Activated T-helper 9 cell treated with anti-CD3 and anti-CD28 coated beads, Interleukin-2, amount 50 U/mL, for 16 hours (primary cell): Measurements from ENCODE around the gene ZMYND11.

Source experiments
- DNase-seq: peaks from one replicate; pipeline ENCODE4 v3.0.0-alpha.2; 2020; ENCODE audit warnings: low read depth

ZMYND11 gene

GRCh38 chr10:200405-200804 lies 65.2 kb downstream of the ZMYND11 start:
- no peak for DNase-seq

GRCh38 chr10:201328-201771 lies 66.1 kb downstream of the ZMYND11 start:
- no peak for DNase-seq

GRCh38 chr10:208616-209015 lies 73.4 kb downstream of the ZMYND11 start:
- DNase-seq = no peak

GRCh38 chr10:209357-209756 lies 74.1 kb downstream of the ZMYND11 start:
- no peak for DNase-seq

- no peak for DNase-seq
These were observed 75.0 kb downstream of the ZMYND11 start for GRCh38 chr10:210297-210696.

- DNase-seq = no peak
These were observed 80.2 kb downstream of the ZMYND11 start for GRCh38 chr10:215444-215843.

GRCh38 chr10:218798-219197 lies 83.5 kb downstream of the ZMYND11 start:
- no peak for DNase-seq

GRCh38 chr10:219731-220472 lies 84.6 kb downstream of the ZMYND11 start:
- DNase-seq = no peak

- no peak for DNase-seq
These were observed 89.3 kb downstream of the ZMYND11 start for GRCh38 chr10:224571-224970.

- DNase-seq = no peak
These were observed 90.8 kb downstream of the ZMYND11 start for GRCh38 chr10:226018-226417.

GRCh38 chr10:227014-227413 lies 91.8 kb downstream of the ZMYND11 start:
- no peak for DNase-seq

- no peak for DNase-seq
These were observed 93.1 kb downstream of the ZMYND11 start for GRCh38 chr10:228366-228765.

GRCh38 chr10:230758-231157 lies 95.5 kb downstream of the ZMYND11 start:
- no peak for DNase-seq

GRCh38 chr10:232061-232460 lies 96.8 kb downstream of the ZMYND11 start:
- no peak for DNase-seq

- DNase-seq = no peak
These were observed 97.6 kb downstream of the ZMYND11 start for GRCh38 chr10:232878-233277.

- no peak for DNase-seq
These were observed 99.6 kb downstream of the ZMYND11 start for GRCh38 chr10:234708-235406.

- DNase-seq = no peak
These were observed 100.7 kb downstream of the ZMYND11 start for GRCh38 chr10:235915-236314.

GRCh38 chr10:239109-239508 lies 103.9 kb downstream of the ZMYND11 start:
- no peak for DNase-seq

GRCh38 chr10:241451-241850 lies 106.2 kb downstream of the ZMYND11 start:
- DNase-seq = no peak

- no peak for DNase-seq
These were observed 106.8 kb downstream of the ZMYND11 start for GRCh38 chr10:241966-242643.

- no peak for DNase-seq
These were observed 109.0 kb downstream of the ZMYND11 start for GRCh38 chr10:244227-244626.

GRCh38 chr10:246431-246830 lies 111.2 kb downstream of the ZMYND11 start:
- DNase-seq = no peak

- no peak for DNase-seq
These were observed 112.2 kb downstream of the ZMYND11 start for GRCh38 chr10:247480-247879.
